Measurements from ENCODE around the gene GPR50. TPM values are rescaled to one million over a fixed set of nuclear protein-coding genes. Genes with fewer than 3 reads are reported as not detected.

The GPR50 gene
- not detected in 2 replicates for total RNA-seq (2014; rRNA removed)
- polyA plus RNA-seq (2012), result not detected

- DNase-seq (ENCODE audit: low read depth), result no peak
These were observed at the start of gene GPR50 for GRCh38 chrX:151176231-151176750. Gene GPR50 (plus strand): TSS chrX:151176584. CDS start chrX:151176722, 138 bp downstream.

GRCh38 chrX:151132531-151132930 is 43.9 kb upstream of the GPR50 start:
- no peak for DNase-seq (ENCODE audit: low read depth)

GRCh38 chrX:151151665-151152267 is 24.6 kb upstream of the GPR50 start:
- peak; percentile 21 for DNase-seq (ENCODE audit: low read depth)

GRCh38 chrX:151153086-151153485 is 23.3 kb upstream of the GPR50 start:
- peak; percentile 0 for DNase-seq (ENCODE audit: low read depth)

- no peak for DNase-seq (ENCODE audit: low read depth)
These were observed 22.7 kb upstream of the GPR50 start for GRCh38 chrX:151153667-151154066.

- DNase-seq (ENCODE audit: low read depth), result no peak
These were observed 21.1 kb upstream of the GPR50 start for GRCh38 chrX:151155234-151155633.

- no peak for DNase-seq (ENCODE audit: low read depth)
These were observed 14.7 kb upstream of the GPR50 start for GRCh38 chrX:151161690-151162089.

- no peak for DNase-seq (ENCODE audit: low read depth)
These were observed 8.5 kb upstream of the GPR50 start for GRCh38 chrX:151167791-151168345.

- DNase-seq (ENCODE audit: low read depth), result no peak
These were observed 6.6 kb upstream of the GPR50 start for GRCh38 chrX:151169783-151170182.

- no peak for DNase-seq (ENCODE audit: low read depth)
These were observed 1.7 kb upstream of the GPR50 start for GRCh38 chrX:151174581-151175282.

GRCh38 chrX:151175283-151176062 is 911 bp upstream of the GPR50 start:
- no peak for DNase-seq (ENCODE audit: low read depth)

- DNase-seq (ENCODE audit: low read depth), result no peak
These were observed 1.0 kb downstream of the GPR50 start for GRCh38 chrX:151177141-151178027.

- DNase-seq (ENCODE audit: low read depth), result no peak
These were observed 2.4 kb downstream of the GPR50 start for GRCh38 chrX:151178746-151179145.

- no peak for DNase-seq (ENCODE audit: low read depth)
These were observed 4.0 kb downstream of the GPR50 start for GRCh38 chrX:151180400-151180799.

- DNase-seq (ENCODE audit: low read depth), result no peak
These were observed 4.7 kb downstream of the GPR50 start for GRCh38 chrX:151181088-151181487.

- DNase-seq (ENCODE audit: low read depth), result no peak
These were observed 6.9 kb downstream of the GPR50 start for GRCh38 chrX:151183233-151183753.

GRCh38 chrX:151183912-151184565 is 7.7 kb downstream of the GPR50 start:
- DNase-seq (ENCODE audit: low read depth), result no peak

- no peak for DNase-seq (ENCODE audit: low read depth)
These were observed 8.3 kb downstream of the GPR50 start for GRCh38 chrX:151184705-151185104.

GRCh38 chrX:151206871-151207270 is 30.5 kb downstream of the GPR50 start:
- DNase-seq (ENCODE audit: low read depth), result no peak

- no peak for DNase-seq (ENCODE audit: low read depth)
These were observed 49.5 kb downstream of the GPR50 start for GRCh38 chrX:151225843-151226242.

All from LHCN-M2 (cell line).